GM10847 (cell line): ENCODE measurements around the gene CARS1.

Experiments used
- POLR2A ChIP-seq: IDR thresholded peaks from 2 replicates; pipeline ENCODE4 v1.6.1; 2011; ENCODE audit not compliant: insufficient read length; ENCODE audit errors: extremely low read depth

Gene CARS1

GRCh38 chr11:2952290-2952689 is 104.9 kb downstream of the CARS1 start:
- TF ChIP-seq POLR2A, result no peak

GRCh38 chr11:2951231-2952110 is 105.8 kb downstream of the CARS1 start:
- TF ChIP-seq POLR2A, result no peak
